SH-SY5Y (cell line): ENCODE results near the gene TMEM63C.

Experiments
- GATA2 ChIP-seq: IDR thresholded peaks from 2 replicates; pipeline ENCODE4 v1.6.1; 2011; ENCODE audit warnings: mild to moderate bottlenecking, low read depth, low read length
- GATA3 ChIP-seq: IDR thresholded peaks from 2 replicates; pipeline ENCODE4 v1.6.1; 2011; ENCODE audit warnings: low read depth, mild to moderate bottlenecking, low read length, moderate library complexity

GRCh38 chr14:77306416-77306815 lies 124.8 kb downstream of the TMEM63C start:
- TF ChIP-seq GATA2 (no peak), GATA3 (no peak)
